Middle frontal gyrus (tissue), 1 donor: ENCODE results near the gene ADD2.

Experiments used
- DNase-seq: peaks from one replicate; pipeline ENCODE4 v3.0.0-alpha.2; 2015; ENCODE audit warnings: low spot score; ENCODE audit errors: extremely low spot score

The ADD2 gene

DNA sequence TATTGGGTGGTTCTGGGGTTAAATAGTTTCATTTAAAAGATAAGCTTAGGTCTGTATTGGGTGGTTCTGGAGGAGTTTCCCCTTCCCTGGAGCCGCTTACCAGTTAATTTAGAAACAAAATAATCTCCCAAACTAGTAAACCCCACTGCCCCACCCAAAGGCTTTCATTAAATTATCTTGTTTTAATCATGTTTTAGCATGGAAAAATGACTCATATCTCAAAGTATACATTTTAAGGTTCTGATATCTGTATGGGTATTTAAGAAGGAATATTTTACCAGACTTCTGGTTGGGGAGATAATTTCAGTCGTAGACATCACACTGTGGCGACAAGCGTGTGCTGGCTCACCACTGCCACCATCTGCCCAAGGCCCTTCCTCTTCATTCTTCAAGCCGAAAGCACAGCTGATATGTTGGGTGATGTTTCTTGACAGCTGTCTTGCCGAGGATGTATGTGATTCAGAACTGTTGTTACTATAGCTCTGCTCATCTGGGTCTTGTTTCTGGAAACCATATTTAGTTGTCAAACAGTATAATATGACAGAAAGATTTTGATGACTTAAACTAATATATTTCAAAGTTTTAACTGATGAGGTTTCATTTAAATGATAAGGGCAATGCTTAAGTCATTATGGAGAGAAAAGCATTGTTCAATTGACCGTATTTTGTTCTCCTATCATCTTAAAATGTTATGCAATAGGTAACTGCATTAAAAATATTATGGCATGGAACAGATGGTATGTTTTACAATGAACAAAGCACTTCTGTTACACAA lies 17.3 kb upstream of the ADD2 start:
- DNase-seq, result no peak

DNA sequence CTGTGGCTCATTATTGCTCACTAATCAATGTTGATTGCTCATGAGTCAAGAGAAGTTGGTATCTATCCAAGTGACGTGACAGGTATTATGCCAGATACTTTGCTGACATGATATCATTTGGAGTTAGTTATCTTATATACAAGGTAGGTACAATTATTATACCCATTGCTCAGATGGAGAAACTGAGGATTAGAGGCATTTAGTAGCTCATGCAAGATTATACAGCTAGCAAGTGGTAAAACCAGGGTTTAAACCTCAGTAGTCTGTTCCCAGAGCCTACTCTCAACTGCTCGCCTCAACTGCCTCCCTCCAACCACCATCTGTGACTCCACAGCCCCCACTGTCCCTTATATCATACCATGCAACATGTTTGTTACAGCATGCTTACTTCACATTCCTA lies 16.3 kb upstream of the ADD2 start:
- DNase-seq, result no peak

DNA sequence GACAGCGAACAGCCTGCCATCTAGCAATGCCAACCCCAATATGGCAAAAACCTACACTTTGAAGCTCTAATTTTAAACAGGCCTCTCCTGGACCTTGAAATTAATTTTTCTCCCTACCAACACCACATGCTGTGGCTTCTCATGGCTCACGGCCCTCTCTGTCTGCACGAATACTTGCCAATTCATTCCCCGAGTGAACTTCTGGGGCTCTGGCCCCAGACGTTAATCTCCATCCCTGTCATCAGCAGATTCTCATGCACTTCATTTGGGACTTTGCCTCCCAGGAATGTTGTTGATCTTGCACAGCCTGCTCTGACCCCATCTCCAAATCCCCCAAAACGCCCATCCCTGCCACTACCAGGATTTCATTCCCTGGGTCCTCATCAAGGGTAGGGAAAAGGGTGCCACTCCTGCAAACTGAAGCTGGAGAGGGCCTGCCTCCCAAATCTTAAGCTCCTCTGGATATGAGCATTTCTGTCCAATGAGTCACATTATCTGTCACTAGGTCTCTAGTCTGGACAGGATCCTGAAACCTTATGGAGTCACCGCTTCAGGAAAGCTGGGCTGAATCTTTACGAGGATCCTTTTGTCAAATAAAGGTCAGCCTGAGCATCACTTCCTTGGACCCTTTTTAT lies 12.0 kb upstream of the ADD2 start:
- no peak for DNase-seq

DNA sequence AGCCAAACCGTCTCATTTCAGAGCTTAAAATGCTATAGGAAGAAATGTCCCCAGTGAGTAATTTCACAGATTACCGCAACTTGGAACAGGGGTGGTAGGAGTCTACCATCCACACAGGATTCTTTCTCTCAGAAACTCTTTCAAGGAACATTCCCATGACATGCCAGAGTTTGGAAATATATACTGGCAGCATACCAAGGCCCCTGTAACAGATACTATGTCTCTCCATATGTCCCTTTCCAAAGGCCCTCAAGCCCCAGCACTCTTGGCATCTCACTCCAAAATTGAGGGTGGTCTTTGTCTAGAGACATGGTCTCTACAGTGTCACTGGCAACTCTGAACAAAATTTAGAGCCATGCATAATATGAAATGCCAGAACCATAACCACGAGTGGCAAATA lies 11.5 kb upstream of the ADD2 start:
- no peak for DNase-seq

DNA sequence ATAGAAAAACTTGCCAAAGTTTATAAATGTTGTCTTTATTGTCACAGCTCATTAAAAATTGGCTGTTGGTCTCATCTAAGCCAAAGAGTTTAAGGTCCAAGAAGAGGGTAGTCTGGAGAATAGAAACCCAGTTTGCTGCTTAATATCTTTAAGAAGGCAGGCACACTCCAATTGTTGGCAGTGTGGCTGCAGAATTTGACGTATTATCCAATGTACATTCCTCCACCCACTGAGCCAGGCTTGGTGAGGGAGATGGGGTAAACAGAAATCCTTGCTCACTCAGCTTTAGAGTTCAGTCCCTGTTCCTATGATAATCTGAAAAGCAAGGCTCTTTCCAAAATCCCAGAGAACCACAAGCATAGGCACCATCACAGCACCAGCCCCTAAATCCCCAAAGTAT lies 10.7 kb upstream of the ADD2 start:
- no peak for DNase-seq

DNA sequence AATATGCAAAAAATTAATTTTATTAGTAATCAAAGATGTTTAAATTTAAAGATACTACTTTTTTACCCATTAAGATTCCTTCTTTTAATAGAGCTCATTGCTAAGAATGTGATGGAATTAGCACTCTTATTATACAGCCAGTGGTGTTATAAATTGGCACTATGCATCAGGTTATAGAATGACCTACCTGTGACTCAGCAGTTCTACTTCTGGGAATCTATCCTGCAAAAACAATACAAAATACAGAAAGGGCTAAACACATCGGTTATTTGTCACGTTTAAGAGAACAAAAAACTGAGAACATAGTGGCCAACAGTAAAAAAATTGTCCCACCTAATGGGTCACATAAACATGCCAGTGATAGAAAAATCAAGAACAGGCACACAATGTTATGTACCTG lies 9.4 kb upstream of the ADD2 start:
- DNase-seq, result no peak

DNA sequence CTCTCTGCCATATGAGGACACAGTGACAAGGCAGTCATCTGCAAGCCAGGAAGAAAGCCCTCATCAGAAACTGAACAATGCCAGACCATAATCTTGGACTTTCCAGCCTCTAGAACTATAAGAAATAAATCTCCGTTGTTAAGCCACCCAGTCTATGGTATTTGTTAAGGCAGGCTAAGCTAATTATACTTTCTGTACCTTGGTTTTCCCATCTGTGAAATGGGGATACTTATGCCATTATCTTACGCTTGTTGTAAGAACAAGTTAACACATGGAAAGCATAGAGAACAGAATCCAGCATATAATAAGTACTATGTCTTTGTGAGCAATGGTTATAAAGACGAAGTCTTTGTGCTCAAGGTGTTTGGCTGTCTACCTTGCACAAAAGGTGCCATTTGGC lies 8.3 kb upstream of the ADD2 start:
- no peak for DNase-seq

DNA sequence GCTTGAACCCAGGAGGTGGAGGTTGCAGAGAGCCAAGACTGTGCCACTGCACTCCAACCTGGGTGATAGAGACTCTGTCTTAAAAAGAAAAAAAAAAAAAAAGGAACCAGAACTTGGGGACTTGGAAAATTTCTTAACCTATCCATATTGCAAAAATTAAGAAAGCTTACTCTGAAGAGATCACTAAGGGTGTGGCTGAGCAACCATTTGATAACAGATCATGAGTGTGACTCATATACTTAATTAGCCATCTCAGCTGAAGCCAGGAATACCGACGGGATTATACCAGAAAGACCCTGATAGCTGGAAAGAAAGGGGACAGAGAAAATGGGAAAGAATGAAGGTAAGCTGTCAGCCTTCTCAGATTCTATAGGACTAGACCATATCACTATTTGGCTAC lies 7.1 kb upstream of the ADD2 start:
- no peak for DNase-seq

DNA sequence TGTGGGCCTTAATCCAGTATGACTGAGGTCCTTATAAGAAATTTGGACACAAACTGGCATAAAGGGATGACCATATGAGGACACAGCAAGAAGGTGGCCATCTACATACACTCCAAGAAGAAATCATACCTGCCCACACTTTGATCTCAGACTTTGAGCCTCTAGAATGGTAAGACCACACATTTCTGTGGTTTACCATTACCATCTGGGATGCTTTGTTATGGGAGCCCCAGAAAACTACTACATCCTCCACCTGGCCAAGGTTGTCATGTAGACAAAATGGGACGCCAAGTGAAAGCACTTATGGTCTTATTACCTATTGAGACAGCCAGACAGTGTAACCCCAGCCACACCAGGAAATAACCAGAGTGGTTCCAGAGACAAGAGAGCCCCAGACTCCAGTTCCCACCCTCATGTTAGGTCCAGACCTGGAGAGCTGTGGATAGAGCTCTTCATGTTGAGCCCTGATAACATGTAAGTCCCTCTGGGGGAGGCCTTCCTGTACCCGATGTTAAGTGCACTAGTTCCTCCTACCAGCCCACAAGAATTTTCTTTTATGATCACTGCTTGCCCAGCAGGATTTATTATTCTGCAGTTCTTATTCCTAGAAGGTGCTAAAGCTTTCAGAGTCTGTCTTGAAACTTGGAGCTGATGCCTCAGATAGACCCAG lies 4.6 kb upstream of the ADD2 start:
- no peak for DNase-seq

DNA sequence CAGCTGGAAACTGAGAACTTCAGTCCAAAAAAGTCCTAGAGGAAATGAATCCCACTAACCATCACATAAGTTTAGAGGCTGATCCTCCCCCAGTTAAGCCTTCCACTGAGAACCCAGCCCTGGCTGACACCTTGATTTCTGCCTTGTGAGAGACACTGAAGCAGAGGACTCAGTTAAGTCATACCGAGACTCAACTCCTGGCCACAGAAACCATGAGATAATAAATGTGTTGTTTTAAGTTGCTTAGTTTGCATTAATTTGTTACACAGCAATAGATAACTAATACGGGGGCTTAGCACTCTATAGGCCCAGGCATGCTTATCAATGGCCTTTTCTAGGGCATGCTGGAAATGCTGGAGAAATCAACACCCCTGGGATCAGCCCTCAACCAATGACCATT lies 3.4 kb upstream of the ADD2 start:
- DNase-seq, result no peak

DNA sequence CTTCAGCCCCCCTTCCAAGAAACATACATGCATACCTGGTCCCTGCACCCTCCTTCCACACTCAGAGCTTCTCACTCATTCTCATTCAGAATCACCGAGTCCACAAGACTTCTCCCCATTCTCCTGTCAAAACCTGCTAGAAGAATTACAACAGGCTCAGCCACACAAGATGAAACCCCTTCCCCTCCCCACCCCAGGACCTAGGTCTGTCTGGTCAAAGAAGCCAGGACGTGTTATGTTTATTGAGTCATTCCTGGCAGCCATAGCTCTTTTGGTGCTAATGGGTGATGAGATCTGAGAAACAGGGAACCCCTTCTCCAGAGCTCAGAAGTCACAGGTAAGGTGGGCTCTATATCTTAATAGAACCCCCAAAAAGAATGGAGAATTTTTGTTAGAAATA lies 1.4 kb upstream of the ADD2 start:
- DNase-seq, result no peak

DNA sequence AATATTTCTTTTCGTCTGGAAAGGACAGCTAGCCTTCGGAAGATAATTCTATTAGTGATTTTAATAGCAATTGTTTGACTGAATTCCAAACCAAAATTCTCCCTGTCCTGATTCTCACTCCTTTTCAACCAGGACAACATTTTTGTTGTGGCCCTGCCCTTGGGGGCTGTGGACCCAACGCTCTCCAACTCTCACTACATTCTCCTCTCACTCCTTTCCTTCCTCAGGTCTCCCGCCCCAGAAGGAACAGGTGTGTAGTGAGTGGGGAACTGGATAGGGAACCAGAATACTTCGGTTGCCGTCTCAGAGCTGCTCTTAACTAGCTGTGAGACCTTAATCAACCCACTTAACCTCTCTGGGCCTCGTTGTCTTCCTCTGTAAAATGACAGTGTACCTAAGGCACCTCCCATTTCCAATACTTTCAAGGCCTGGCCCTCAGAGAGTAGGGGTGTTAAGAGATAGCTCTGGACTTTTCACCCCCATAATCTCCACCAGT lies 638 bp upstream of the ADD2 start:
- DNase-seq, result no peak

DNA sequence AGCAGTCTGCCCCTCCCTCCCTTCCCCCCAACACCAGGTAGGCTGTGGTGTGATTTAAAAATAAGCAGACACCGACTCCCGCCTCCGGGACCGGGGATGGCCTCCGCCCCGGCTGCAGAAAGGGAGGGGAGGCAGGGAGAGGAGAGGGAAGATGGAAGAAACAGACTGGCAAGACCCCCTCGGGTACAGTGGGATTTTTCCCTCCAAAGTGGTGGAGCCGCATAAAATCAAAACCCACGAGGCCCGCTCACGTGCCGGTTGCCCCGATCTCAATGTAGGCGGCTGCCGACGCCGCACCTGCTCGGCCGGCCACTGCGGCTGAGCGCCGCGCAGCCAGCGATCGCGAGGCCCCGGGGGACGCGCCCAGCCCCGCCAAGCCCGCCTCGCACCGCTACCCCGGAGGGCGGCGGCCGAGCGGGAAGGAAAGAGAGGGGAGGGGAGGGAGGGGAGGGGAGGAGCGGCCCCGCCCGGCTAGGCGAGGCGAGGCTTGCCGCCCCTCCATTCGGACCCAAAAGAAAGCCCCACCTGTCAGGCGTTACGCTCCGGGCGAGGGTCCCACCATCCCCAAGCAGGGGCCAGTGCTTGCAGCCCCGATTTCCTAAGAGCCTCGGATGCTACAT lies 811 bp downstream of the ADD2 start:
- DNase-seq, result no peak

DNA sequence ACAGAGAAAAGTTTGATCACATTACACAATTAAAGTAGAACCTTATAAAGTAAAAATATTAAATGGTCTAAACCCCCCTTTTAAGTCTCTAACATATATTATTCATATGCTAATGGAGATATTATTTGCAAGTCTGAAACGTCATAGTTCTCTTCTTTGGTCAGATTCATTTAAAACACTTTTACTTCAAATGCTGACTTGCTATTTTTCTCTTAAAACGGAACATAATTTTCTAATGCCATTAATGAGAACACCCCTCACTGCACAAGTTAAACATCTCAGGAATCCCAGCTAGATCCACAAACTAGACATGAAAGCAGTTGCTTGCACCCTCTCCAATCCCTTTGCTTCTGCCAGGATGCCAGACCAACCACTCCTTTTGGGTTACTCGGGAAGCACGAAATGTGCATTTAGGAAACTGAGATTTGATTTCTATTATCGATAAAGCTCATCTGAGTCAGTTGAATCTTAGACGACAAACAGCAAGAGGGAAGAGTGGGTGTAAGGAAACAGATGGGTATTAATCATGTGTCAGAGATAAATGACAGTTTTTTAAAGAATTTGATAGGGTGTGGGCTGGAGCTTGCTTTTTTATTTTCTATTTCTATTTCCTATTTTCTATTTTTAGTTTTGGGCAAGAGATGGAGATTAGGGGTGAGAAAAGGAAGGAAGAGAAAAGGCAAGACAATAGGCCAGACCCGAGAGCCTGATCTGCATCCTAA lies 1.5 kb downstream of the ADD2 start:
- DNase-seq, result no peak

DNA sequence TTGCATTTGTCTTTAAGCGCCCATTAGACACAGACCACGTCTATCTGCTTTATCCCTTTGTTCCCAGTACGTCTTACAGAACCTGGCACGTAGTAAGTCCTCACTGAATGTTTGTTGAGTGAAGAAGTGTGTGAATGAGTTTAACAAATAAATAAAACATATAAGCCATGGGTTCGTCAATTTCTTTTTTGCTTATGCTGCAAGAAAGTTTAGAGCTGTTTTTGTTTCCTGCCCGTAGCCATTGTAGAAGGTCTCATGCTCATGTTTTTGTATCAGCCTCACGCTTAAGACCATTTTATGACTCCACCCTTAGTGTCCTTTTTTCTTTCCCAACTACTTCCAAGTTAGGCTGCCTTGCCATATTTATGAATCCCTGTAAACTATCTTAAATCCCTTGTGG lies 2.5 kb downstream of the ADD2 start:
- DNase-seq, result no peak

DNA sequence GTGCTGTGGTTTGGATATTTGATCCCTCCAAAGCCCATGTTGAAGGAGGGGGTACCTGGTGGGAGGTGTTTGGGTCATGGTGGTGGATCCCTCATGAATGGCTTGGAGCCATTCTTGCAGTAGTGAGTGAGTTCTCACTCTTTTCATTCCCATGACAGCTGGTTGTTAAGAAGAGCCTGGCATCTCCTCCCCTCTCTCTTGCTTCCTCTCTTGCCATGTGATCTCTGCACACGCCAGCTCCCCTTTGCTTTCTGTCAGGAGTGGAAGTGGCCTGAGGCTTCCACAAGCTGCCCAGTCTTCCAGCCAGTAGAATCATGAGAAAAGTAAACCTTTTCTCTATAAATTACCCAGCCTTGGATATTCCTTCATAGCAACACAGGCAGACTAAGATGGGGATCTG lies 8.6 kb downstream of the ADD2 start:
- DNase-seq, result no peak

DNA sequence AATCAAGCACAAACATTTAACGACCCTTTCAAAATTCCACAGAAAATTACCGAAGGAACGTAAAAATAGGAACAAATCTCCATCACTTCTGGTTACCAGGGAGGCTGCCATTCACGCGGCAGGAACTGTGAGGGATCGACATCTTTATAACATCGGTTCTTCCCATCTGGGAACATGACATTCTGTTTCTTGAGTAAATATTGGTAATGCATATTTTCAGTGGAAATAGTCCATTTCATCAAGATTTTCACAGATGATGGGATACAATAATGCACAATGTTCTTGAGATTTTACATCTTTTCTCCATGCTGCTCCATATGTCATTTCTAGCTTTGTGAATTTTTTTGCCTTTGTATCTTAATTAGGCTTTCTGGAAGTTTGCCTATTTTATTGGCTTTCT lies 10.0 kb downstream of the ADD2 start:
- DNase-seq, result no peak

DNA sequence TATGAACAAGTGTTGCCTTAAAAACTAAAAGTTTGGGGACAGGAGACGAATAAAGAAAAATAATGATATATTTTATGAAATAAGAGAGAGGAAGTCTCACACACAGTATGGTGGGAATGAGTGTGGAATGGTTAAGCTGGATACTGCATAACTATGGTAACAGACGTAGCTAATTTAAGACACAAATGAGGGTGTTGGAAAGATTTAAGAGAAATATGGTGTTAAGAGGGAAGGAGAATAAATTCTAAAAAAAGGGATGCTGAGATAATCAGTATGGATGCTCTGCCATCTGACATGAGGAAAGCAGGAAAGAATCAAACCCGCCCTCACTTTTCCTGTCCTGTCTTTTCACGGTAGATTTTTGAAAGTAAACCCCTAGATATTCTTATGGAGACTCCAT lies 10.6 kb downstream of the ADD2 start:
- no peak for DNase-seq

DNA sequence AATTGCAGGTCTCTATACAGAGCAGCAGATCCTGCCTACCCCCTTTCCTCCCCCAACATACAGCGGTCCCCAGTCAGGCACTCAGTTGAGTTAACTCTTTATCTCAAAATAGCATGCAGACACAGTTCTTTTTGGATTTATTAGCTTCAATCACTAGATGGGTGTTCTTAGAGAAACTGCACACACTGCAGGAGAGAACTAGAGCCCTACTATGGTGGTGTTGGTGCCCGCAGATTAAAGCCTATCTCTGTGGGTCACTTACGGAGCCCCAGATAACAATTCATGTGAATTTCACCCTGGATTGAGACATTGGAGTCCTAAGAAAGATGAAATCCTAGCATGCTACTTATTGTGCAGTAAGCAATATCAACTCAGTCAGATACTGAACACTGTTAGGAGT lies 11.9 kb downstream of the ADD2 start:
- no peak for DNase-seq

DNA sequence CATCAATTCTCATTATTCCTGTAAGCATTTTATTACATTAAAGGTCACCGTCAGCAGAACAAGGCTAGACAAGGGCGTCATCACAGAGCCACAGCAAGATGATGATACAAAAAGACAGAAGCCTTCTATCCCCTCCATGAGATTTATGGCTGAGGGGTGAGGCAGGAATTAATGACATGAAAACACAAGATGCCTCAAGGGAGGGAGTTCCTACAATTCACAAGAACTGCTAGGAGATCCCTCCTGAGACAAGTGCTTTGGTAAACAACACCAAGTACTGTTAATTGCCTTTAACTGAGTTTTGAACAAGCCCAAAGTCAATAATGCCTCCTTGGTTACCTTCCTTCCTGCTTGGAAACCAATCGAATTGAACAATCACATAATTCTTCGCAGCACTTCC lies 14.1 kb downstream of the ADD2 start:
- DNase-seq, result no peak

DNA sequence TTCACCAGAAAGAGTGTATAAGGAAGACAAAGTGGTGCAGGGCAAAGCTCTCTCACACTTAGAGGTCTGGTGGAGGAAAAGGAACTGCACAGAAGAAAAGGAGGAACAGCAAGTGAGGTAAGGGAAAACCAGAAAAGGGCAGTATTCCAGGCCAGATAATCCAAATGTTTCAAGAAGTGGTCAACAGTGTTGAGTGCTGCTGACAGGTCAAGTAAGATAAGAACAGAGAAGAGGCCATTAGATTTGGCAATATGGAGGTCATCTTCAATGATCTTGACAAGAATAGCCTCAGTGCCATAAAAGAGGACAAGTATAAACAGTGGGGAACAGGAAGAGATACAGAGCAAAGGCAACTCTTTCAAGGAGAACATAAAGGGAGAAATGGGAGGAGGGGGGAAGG lies 15.0 kb downstream of the ADD2 start:
- DNase-seq, result no peak

DNA sequence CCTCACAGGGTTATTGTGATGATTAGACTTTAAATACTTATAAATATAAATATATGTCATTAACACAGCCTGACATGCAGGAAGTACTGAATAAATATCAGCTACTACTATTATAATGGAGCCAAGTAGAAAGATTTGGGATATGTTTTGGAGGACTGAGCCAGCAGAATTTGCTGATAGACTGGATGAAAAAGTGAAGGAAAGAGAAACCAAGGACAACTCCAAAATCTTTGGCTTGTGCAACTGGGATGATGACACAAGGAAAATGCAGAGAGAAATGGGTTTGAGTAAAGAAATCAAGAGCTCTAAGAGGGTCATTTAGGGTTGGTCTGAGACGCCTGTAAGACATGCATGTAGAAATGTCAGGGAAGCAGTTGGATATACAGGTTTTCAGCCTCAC lies 15.6 kb downstream of the ADD2 start:
- no peak for DNase-seq
